ENCODE data around the gene GEMIN8. TPM values are rescaled to one million over a fixed set of nuclear protein-coding genes. Genes with fewer than 3 reads are reported as not detected.
A peak's percentile ranks its signal among the peaks of the same experiment; 100 is the strongest.

The GEMIN8 gene
- polyA plus RNA-seq, 1 donor from 2014 or later, result 26.1 TPM

DNA sequence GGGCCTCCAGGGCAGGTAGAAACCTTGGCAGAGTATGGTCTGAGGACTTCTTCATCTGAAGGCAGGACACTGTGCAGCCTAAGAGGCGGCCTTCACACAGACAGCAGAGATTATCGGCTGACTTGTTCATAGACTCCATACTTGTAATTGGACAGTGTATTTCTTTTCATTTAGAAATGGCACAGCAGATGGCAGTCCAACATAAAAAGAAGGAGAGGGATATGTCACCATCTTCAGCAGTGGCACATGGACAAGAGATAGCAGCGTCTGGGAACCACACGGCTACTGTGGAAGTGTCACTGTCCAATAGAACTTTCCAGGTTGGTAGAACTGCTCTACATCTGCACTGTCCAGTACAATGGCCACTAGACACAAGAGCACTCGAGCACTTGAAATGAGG lies 21.7 kb upstream of the GEMIN8 start:
- Histone ChIP-seq H3K9me2 (ENCODE audit: insufficient read depth, low read length) (no peaks in the 10 kb centered on the region), H3K9ac (ENCODE audit: low read length) (no peak overlapping the region), H3F3A (ENCODE audit: insufficient read depth, low read length, poor library complexity, severe bottlenecking) (no peaks in the 10 kb centered on the region), H3K36me3 (ENCODE audit: insufficient read depth, low read length) (no peaks in the 10 kb centered on the region), H3K27ac (ENCODE audit: low read length) (no peak overlapping the region), H3K79me2 (replicated peaks; ENCODE audit: insufficient read depth, low read length) (no peaks in the 10 kb centered on the region), H3K4me2 (ENCODE audit: low read length) (no peak overlapping the region), H2AFZ (ENCODE audit: low read depth, low read length) (no peak overlapping the region), H3K27me3 (ENCODE audit: insufficient read depth, low read depth, low read length) (no peaks in the 10 kb centered on the region), H3K9me3 (ENCODE audit: low read length) (no peaks in the 10 kb centered on the region), H3K4me3 (ENCODE audit: low read length) (no peak overlapping the region), H4K20me1 (ENCODE audit: insufficient read depth) (no peaks in the 10 kb centered on the region)
- TF ChIP-seq EP300 (conservative IDR thresholded peaks at IDR 0.05; ENCODE audit: poor library complexity, severe bottlenecking) (no peak), POLR2AphosphoS5 (IDR thresholded peaks at IDR 0.05) (no peak), MXI1 (conservative IDR thresholded peaks at IDR 0.05; ENCODE audit: poor library complexity, severe bottlenecking) (no peak), EZH2 (IDR thresholded peaks at IDR 0.05; ENCODE audit: borderline replicate concordance, insufficient read depth, low read length, poor library complexity, severe bottlenecking) (no peak), SMC3 (conservative IDR thresholded peaks at IDR 0.05; ENCODE audit: poor library complexity) (peak; percentile 62), RAD21 (conservative IDR thresholded peaks at IDR 0.05) (peak; percentile 57), TAF1 (IDR thresholded peaks at IDR 0.05; ENCODE audit: low read depth) (no peak)
- TF ChIP-seq, protein P1, sequence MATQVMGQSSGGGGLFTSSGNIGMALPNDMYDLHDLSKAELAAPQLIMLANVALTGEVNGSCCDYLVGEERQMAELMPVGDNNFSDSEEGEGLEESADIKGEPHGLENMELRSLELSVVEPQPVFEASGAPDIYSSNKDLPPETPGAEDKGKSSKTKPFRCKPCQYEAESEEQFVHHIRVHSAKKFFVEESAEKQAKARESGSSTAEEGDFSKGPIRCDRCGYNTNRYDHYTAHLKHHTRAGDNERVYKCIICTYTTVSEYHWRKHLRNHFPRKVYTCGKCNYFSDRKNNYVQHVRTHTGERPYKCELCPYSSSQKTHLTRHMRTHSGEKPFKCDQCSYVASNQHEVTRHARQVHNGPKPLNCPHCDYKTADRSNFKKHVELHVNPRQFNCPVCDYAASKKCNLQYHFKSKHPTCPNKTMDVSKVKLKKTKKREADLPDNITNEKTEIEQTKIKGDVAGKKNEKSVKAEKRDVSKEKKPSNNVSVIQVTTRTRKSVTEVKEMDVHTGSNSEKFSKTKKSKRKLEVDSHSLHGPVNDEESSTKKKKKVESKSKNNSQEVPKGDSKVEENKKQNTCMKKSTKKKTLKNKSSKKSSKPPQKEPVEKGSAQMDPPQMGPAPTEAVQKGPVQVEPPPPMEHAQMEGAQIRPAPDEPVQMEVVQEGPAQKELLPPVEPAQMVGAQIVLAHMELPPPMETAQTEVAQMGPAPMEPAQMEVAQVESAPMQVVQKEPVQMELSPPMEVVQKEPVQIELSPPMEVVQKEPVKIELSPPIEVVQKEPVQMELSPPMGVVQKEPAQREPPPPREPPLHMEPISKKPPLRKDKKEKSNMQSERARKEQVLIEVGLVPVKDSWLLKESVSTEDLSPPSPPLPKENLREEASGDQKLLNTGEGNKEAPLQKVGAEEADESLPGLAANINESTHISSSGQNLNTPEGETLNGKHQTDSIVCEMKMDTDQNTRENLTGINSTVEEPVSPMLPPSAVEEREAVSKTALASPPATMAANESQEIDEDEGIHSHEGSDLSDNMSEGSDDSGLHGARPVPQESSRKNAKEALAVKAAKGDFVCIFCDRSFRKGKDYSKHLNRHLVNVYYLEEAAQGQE (IDR thresholded peaks at IDR 0.05; ENCODE audit: borderline replicate concordance), result no peak
- TF ChIP-seq, protein P2, sequence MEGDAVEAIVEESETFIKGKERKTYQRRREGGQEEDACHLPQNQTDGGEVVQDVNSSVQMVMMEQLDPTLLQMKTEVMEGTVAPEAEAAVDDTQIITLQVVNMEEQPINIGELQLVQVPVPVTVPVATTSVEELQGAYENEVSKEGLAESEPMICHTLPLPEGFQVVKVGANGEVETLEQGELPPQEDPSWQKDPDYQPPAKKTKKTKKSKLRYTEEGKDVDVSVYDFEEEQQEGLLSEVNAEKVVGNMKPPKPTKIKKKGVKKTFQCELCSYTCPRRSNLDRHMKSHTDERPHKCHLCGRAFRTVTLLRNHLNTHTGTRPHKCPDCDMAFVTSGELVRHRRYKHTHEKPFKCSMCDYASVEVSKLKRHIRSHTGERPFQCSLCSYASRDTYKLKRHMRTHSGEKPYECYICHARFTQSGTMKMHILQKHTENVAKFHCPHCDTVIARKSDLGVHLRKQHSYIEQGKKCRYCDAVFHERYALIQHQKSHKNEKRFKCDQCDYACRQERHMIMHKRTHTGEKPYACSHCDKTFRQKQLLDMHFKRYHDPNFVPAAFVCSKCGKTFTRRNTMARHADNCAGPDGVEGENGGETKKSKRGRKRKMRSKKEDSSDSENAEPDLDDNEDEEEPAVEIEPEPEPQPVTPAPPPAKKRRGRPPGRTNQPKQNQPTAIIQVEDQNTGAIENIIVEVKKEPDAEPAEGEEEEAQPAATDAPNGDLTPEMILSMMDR (IDR thresholded peaks at IDR 0.05; ENCODE audit: poor library complexity, severe bottlenecking), result peak; percentile 46

DNA sequence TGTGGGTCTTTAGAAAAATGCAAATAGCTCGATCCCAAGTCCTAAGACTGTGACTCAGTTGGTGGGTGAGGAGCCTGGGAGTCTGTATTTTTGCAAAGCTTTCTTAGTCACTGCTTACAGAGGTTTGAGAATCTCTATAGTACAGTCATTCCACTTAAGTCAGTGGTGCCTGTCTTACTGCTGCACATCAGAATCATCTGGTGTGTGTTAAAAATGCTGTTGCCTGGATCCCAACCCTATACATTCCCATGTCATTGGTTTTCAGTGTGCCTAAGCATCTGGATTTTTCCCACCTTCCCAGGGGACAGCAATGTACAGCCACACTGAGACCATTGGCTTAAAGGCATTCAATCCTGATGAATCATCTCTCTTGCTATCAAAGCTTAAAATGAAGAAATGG lies 21.0 kb upstream of the GEMIN8 start:
- Histone ChIP-seq H3K9me3 (ENCODE audit: low read length) (no peaks in the 10 kb centered on the region), H3K27ac (ENCODE audit: low read length) (no peak overlapping the region), H4K20me1 (ENCODE audit: insufficient read depth) (no peaks in the 10 kb centered on the region), H3F3A (ENCODE audit: insufficient read depth, low read length, poor library complexity, severe bottlenecking) (no peaks in the 10 kb centered on the region), H2AFZ (ENCODE audit: low read depth, low read length) (no peak overlapping the region), H3K9ac (ENCODE audit: low read length) (no peak overlapping the region), H3K79me2 (replicated peaks; ENCODE audit: insufficient read depth, low read length) (no peaks in the 10 kb centered on the region), H3K4me3 (ENCODE audit: low read length) (no peak overlapping the region), H3K36me3 (ENCODE audit: insufficient read depth, low read length) (no peaks in the 10 kb centered on the region), H3K9me2 (ENCODE audit: insufficient read depth, low read length) (no peaks in the 10 kb centered on the region), H3K4me2 (ENCODE audit: low read length) (no peak overlapping the region), H3K27me3 (ENCODE audit: insufficient read depth, low read depth, low read length) (no peaks in the 10 kb centered on the region)
- no peak for TF ChIP-seq RAD21 (conservative IDR thresholded peaks at IDR 0.05)
- no peak for TF ChIP-seq POLR2AphosphoS5 (IDR thresholded peaks at IDR 0.05)
- no peak for TF ChIP-seq EZH2 (IDR thresholded peaks at IDR 0.05; ENCODE audit: borderline replicate concordance, insufficient read depth, low read length, poor library complexity, severe bottlenecking)
- TF ChIP-seq, protein P1 (IDR thresholded peaks at IDR 0.05; ENCODE audit: borderline replicate concordance), result no peak
- TF ChIP-seq, protein P2 (IDR thresholded peaks at IDR 0.05; ENCODE audit: poor library complexity, severe bottlenecking), result no peak
- no peak for TF ChIP-seq TAF1 (IDR thresholded peaks at IDR 0.05; ENCODE audit: low read depth)
- TF ChIP-seq EP300 (conservative IDR thresholded peaks at IDR 0.05; ENCODE audit: poor library complexity, severe bottlenecking), result no peak
- TF ChIP-seq MXI1 (conservative IDR thresholded peaks at IDR 0.05; ENCODE audit: poor library complexity, severe bottlenecking), result no peak
- no peak for TF ChIP-seq SMC3 (conservative IDR thresholded peaks at IDR 0.05; ENCODE audit: poor library complexity)
